NCI-H146 treated with DMSO at 0.1 percent for 48 hours (cell line): ENCODE results near the gene ZNF668.
"Not testable (repeated sequence)": the region's sequence is repeated elsewhere in the genome, so short reads cannot be mapped to it uniquely, and the experiment has no call there.

Source experiments
- DNase-seq: peaks from one replicate; lab custom pipeline; 2025; ENCODE audit not compliant: unreplicated experiment; lab: John Stamatoyannopoulos, UW

Gene ZNF668

DNA sequence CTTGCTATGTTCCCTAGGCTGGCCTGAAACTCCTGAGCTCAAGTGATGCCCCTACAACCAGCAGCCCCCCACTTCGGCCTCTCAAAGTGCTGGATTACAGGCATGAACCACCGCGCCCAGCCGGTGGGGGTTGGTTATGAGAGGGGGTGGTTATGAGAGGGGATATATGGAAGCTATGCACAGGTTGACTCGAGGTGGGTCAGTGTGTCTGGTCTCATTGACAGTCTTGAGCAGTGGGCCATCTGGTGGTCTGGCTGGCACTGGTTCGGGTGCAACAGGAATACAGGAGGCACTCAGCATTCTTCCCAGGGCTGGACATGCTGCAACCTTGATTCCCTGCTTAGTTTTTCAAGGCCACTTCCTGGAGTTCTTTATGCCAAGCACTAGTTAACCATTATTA is 58.0 kb downstream of the ZNF668 start:
- no peak for DNase-seq

- not testable (repeated sequence) for DNase-seq
Measured at GRCh38 chr16:31013292-31013691, 60.7 kb downstream of the ZNF668 start.

DNA sequence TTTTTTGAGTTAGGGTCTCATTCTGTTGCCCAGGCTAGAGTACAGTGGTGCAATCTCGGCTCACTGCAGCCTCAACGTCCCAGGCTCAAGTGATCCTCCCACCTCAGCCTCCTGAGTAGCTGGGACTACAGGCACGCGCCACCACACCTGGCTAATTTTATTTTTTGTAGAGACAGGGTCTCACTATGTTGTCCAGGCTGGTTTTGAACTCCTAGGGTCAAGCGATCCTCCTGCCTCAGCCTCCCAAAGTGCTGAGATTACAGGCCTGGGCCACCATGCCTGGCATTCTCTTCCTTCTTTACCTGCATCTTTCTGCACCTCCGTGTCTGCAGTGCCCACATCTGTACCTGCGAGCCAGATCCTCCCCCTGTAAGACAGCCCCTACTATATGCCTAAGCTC is 62.2 kb downstream of the ZNF668 start:
- DNase-seq, result not testable (repeated sequence)
